Ishikawa (cell line): Measurements from ENCODE around the gene SMARCC1.

ENCODE experiments used
- RAD21 ChIP-seq: IDR thresholded peaks from 2 replicates; pipeline ENCODE4 v1.6.1; 2012; ENCODE audit warnings: low read depth
- YY1 ChIP-seq: IDR thresholded peaks from 2 replicates; pipeline ENCODE4 v1.6.1; 2012; ENCODE audit warnings: low read depth
- TF ChIP-seq, protein P1 (sequence below): IDR thresholded peaks from 2 replicates; pipeline ENCODE4 v1.6.1; 2012
- TF ChIP-seq, protein P2 (sequence below): IDR thresholded peaks from 2 replicates; pipeline ENCODE4 v1.6.1; 2012; ENCODE audit warnings: low read depth, mild to moderate bottlenecking

DNA sequence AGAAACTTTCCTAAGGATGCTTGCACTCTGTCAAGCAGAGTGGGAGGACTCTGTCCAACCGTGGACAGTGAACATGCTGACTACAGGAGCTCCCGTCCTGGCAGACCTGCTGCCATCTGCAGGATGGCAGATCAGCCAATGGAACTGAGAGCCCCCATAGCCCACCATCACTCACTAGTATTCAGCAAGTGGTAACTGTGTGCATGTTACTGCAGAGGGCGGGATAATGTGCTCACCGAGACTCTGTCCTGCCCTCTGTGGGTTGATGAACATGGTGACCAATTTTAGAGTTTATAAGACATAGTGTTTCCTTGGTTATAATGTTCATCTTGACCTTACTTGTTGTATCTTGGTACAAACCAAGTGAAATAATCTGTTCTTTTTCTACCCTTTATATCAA lies 214.5 kb downstream of the SMARCC1 start:
- TF ChIP-seq RAD21, result no peak
- TF ChIP-seq, protein P1, sequence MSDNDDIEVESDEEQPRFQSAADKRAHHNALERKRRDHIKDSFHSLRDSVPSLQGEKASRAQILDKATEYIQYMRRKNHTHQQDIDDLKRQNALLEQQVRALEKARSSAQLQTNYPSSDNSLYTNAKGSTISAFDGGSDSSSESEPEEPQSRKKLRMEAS, result no peak
- TF ChIP-seq, protein P2, sequence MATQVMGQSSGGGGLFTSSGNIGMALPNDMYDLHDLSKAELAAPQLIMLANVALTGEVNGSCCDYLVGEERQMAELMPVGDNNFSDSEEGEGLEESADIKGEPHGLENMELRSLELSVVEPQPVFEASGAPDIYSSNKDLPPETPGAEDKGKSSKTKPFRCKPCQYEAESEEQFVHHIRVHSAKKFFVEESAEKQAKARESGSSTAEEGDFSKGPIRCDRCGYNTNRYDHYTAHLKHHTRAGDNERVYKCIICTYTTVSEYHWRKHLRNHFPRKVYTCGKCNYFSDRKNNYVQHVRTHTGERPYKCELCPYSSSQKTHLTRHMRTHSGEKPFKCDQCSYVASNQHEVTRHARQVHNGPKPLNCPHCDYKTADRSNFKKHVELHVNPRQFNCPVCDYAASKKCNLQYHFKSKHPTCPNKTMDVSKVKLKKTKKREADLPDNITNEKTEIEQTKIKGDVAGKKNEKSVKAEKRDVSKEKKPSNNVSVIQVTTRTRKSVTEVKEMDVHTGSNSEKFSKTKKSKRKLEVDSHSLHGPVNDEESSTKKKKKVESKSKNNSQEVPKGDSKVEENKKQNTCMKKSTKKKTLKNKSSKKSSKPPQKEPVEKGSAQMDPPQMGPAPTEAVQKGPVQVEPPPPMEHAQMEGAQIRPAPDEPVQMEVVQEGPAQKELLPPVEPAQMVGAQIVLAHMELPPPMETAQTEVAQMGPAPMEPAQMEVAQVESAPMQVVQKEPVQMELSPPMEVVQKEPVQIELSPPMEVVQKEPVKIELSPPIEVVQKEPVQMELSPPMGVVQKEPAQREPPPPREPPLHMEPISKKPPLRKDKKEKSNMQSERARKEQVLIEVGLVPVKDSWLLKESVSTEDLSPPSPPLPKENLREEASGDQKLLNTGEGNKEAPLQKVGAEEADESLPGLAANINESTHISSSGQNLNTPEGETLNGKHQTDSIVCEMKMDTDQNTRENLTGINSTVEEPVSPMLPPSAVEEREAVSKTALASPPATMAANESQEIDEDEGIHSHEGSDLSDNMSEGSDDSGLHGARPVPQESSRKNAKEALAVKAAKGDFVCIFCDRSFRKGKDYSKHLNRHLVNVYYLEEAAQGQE, result no peak
- no peak for TF ChIP-seq YY1
